HS-27A (cell line): Measurements from ENCODE around the gene MARVELD1.

Experiments
- DNase-seq: peaks from one replicate; pipeline ENCODE4 v3.0.0-alpha.2; 2012; ENCODE audit warnings: low read depth, missing footprints

MARVELD1 gene

DNA sequence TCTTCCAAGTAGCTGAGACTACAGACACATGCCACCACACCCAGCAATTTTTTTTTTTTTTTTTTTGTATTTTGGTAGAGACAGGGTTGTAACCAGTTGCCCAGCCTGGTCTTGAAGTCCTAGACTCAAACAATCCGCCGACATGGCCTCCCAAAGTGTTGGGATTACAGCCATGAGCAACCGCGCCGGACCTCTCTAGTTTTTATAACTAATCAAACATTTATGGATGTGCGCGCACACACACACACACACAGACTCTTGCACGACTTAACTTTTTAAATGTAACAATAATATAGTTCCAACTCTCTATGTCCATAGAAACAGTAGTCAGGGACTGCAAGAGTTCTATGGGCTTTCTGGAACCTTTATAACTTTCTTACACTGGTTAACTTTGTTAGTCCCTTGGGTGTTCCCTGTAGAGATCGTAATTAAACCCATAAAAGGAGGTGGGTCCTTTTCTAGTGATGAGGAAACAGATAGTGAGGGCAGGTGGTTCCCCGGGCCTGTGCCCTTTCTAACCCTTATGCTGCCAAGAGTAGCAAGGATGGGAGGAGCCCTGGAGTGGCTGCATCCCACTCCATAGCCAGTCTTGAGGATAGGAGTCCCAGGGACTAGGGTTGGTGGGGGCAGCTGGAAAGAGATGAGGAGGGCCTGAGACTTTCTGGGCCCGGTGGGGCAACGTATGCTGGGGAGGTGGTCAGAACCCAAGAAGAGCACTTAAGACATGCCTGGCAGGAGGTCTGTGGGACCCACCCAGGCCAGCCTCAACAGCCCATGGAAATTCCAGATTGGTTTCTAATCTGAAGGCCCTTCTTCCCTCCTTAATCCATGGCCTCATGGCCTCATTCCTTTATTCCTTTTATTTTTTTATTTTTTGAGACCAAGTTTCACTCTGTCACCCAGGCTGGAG is 8.6 kb downstream of the MARVELD1 start:
- no peak for DNase-seq

DNA sequence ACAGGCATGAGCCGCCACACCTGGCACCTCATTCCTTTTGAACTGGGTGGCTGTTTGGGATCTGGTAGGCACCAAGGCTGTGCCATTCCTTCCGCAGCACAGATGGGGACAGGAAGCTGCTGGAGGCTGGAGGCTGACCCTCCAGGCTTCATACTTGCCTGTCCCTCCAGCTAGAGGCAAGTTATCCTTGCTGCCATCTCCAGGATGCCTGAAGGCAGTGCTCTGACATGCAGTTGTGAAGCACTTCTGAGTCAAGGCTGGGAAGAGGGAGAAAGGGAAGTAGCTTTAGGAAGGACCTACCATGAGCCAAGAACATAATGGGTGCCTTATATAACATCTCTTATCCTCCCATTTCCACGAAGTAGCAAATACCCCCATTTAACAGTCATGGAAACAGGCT is 9.5 kb downstream of the MARVELD1 start:
- no peak for DNase-seq

GRCh38 chr10:97724341-97724941 is 10.9 kb downstream of the MARVELD1 start:
- DNase-seq = no peak

DNA sequence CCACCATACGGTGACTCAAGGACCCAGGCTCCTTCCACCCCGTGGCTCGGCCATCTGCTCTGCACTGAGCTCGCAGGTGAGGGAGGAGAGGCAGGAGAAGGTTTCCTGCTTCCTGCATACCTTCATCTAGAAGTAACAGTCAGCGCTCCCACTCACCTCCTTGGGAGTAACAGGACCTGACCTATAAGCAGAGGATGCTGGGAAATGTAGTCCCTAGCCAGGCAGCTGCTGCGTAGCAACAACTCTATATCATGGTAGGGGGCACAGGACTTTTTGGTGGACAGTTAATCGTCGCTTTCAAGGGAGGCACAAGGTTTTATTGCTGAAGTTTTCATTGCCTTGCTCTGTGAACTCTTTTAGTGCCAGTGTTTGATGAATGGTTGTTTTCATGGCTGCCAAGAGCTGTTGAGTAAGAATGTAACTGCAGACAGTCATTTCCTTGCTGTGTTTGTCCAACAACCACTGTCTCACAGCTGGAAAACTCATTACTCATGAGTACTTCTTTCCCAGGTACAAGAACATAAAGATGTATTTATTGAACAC is 13.2 kb downstream of the MARVELD1 start:
- no peak for DNase-seq

GRCh38 chr10:97729014-97729413 is 15.5 kb downstream of the MARVELD1 start:
- DNase-seq = no peak

- DNase-seq = no peak
Measured at GRCh38 chr10:97731346-97732051, 18.0 kb downstream of the MARVELD1 start.

DNA sequence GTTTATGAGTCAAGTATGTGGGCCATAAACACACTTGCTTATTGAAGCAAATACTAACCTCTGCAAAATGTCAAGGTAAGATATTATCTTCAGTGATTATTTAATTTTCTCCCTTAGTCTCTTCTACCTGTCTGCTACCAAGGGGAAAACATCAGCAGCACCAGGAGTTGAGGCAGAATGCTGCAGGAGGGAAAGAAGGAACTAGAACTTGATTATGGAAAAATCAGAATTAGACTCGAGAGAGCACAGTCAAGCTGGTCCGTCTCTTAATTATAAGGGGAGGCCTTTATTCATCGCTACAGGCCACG is 18.5 kb downstream of the MARVELD1 start:
- DNase-seq = no peak

GRCh38 chr10:97733256-97733655 is 19.7 kb downstream of the MARVELD1 start:
- DNase-seq = no peak

GRCh38 chr10:97734021-97734420 is 20.5 kb downstream of the MARVELD1 start:
- DNase-seq = no peak

GRCh38 chr10:97736403-97736901 is 22.9 kb downstream of the MARVELD1 start:
- DNase-seq = no peak

DNA sequence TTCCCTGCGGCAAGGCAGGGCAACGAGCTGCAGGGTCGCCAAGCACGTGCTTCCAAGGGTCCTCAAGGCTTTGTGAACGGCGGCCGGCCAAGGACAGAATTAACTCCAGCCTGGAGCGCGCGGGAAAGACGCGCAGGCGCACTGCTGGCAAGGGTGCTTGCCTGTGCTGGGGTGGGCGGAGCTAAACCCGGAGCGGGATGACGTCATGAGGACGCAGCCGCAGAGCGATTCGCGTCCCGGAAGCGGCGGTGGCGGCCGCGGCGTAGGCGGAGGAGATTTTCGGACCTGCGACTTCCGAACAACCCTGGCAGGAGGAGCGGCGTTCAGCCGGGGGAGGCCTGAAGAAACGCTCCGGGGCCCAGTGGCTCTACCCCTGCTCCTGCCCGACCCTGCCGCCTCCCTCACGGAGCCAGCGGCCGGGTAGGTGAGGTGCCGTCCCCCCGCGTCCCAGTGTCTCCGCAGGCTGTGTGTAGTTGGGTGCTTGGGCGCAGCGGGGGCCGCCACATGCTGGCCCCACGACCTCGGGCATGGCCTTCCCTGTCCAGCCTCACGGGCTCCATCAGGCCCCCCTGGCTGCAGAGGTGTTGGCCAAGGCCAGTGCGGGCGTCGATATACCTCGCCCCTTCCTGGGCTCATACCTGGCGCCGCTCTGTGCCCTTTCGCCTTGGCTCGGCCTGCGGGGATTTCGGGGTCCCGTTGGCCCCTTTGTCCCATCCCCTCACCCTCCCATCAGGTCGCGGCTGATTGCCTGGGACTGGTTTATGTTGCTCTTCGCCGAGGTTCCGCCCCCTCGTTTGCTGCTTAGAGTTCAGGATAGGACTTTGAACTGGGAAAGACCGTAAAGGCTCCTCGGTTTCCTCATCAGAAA is 23.6 kb downstream of the MARVELD1 start, which contains the start of gene ZFYVE27:
TSS of gene ZFYVE27 (plus strand) at position 227 of the 868 bp plus-strand sequence. CDS start 1,350 bp downstream, outside the sequence.
- peak; percentile 57 for DNase-seq

DNA sequence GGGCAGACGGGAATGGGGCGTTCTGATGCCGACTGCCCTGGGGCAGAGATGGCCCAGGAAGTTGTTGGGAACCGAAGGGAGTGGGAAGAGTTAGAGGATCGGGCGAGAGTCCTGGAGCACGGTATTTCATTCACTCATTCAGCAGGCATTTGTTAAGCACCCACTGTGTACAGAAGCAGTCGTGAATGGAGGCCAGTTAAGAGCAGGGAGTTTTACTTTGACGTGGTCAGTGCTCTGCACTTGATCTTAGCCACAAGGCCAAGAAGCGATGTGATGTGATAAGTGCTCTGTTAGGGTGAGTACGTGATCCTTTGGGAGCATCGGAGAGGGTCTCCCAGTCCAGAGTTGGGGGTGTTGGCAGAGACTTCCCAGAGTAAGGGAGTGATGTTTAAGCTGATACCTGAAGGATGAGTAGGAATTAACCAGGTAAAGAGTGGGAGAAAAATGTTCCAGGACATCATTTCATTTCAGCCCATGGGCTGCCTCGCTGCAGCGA is 24.3 kb downstream of the MARVELD1 start:
- no peak for DNase-seq

DNA sequence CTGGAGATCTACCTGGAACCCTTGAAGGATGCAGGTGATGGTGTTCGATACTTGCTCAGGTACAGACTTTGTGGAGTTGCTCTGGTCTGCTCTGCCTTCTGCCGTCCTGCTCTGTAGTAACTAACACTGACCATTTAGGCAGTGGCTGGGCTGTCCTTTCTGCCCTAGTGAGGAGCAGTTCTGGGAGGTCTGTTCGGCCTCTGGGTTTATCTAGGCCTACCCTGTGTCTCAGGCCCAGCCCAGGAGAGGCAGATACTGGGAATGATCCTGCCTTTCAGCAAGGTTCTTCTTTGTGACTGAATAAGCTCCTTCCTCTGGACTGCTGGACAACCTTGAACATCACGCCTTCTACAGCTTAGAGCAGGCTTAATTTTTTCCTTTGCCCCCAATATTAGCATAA is 25.1 kb downstream of the MARVELD1 start:
- DNase-seq = no peak

GRCh38 chr10:97740613-97741012 is 27.1 kb downstream of the MARVELD1 start:
- DNase-seq = no peak

- DNase-seq = no peak
Measured at GRCh38 chr10:97743169-97743943, 29.8 kb downstream of the MARVELD1 start.

DNA sequence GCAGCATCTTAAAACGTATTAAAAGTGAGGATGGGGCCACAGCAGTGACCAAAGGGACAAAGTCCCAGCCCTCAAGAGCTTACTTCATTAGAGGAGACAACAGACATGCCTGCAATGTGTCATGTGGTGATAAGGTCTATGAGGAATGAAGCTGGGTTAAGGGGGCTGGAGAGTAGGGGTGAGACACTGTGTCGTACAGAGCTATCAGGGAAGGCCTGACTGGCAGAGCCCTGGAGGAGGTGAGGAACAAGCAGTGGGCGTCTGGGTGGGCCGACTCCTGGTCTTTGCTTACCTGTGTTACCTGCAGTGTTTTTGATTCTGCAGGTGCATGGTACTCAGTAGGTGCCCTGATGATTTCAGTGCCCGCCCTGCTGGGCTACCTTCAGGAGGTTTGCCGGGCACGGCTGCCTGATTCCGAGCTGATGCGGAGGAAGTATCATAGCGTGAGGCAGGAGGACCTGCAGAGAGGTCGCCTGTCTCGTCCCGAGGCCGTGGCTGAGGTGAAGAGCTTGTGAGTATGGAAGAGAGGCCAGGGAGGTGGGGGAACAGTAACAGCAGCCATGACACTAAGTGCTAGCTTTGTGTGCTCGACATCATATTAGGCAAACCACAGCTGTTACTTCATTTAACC is 31.0 kb downstream of the MARVELD1 start:
- DNase-seq = no peak

- no peak for DNase-seq
Measured at GRCh38 chr10:97747573-97747972, 34.0 kb downstream of the MARVELD1 start.

GRCh38 chr10:97748116-97748515 is 34.6 kb downstream of the MARVELD1 start:
- DNase-seq = no peak

DNA sequence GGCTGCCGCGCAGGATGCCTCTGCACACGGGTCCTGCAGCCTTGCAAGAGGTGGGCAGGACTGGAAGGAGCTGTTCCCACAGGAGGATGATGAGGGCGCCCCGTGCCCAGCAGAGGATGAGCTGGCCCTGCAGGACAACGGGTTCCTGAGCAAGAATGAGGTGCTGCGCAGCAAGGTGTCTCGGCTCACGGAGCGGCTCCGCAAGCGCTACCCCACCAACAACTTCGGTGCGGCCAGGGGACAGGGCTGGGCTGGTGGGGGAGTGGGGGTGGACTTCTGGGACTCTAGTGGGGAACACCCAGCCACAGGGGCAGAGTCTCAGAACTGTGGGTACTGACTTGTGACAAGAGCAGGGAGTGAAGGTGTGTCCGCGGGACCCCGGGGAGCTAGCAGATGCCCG is 39.4 kb downstream of the MARVELD1 start:
- no peak for DNase-seq

GRCh38 chr10:97754726-97755125 is 41.2 kb downstream of the MARVELD1 start:
- no peak for DNase-seq
